Measurements from ENCODE around the gene NPY5R.

Gene NPY5R

DNA sequence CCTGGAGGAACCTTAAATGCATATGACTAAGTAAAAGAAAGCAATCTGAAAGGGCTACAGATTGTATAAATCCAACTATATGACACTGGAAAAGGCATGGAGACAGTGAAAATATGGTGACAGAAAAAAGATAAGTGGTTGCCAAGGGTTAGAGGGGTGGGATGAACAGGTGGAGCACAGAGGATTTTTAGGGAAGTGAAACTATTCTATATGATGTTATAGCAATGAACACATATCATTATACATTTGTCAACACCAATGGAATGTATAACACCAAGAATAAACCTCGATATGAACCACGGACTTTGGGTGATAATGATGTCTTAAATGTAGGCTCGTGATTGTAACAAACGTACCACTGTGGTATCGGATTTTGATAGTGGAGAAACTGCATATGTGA lies 40.7 kb downstream of the NPY5R start:
- DNase-seq (ENCODE audit: low read depth, low spot score): no peak
- H3K27ac ChIP-seq: no peak overlapping the region

DNA sequence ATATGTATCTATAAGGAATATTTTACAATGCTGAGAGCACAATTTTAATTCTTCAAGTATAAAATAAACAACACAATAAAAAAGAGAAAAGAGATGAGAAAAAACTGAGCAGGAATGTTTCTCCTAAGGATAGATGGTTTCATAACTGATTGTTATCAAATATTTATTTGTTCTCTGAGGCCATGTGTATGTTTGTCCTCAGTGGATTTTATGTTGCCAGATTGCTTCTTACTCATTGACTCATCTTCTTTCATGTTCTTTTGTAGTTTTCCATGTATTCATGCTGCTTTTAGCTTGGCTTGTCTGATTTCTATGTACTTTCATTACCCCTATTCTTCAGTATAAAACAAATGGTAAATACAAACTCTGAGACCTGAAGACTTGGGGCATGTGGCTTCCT lies 41.2 kb downstream of the NPY5R start:
- DNase-seq (ENCODE audit: low read depth, low spot score): no peak
- H3K27ac ChIP-seq: peak overlapping the region; percentile 17

DNA sequence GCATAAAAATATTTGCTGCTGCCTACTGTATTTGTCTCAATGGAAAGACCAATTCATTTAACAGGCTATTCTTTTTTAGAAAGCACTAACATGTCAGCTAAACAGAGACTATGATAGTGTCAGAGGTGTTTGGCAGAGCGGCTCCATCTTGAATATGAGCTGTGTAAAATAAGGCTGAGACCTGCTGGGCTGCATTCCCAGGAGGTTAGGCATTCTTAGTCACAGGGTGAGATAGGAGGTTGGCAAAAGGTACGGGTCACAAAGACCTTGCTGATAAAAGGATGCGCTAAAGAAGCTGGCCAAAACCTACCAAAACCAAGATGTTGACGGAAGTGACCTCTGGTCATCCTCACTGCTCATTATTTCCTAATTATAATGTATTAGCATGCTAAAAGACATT lies 41.8 kb downstream of the NPY5R start:
- no peak for DNase-seq (ENCODE audit: low read depth, low spot score)
- peak overlapping the region; percentile 17 for H3K27ac ChIP-seq

DNA sequence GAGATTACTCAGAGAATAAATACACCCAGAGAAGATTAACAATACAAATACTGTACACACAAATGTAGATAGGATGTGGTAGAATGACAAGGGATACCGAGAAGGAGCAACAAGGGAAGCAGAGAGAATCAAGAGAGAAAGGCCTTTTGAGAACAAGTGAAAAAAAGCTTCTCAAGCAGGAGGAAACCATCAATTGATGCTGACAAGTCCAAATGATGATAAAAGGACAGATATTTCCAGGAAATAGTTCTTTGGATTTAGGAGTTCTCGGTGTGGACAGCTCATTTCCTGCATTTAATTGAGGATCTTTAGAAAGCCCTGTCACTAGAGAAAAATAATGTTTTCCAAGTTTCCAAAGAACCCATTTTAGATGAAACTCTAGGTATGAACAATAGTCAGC lies 48.1 kb downstream of the NPY5R start:
- DNase-seq (ENCODE audit: low read depth, low spot score): no peak
- H3K27ac ChIP-seq: no peak overlapping the region

DNA sequence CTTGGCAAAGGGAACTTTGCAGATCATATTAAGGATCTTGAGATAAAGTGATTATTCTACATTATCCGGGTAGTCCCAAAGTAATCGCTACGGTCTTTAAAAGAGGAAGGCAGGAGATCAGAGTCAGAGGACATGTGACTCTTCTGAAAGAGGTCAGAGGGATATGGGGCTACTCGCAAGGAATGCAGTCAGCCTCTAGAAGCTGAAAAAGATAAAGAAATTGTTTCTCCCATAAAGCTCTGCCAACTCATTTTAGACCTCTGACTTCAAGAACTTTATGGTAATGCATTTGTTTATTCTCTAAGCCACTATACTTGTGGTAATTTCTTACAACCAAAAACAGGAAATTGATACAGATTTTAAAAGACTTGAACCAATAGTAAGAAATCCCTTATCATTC lies 48.6 kb downstream of the NPY5R start:
- no peak for DNase-seq (ENCODE audit: low read depth, low spot score)
- H3K27ac ChIP-seq: no peak overlapping the region

DNA sequence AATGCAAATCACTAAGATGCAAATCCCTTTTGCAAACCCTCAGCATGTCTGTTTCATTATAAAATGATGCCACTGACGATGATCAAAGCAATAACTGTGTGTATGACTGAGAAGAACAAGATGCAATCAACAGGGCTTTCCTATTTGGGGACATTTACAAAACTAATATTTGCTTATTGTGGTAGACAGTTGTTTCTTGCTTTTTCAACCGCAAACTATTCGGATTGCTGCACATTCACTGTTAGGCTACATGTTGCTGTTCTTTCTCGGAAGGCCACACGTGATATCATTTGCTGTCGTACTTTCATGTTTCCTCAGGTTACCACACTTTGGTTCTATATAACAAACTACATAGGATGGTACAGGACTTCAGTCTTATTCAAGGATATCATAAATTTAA lies 49.8 kb downstream of the NPY5R start:
- H3K27ac ChIP-seq: no peak overlapping the region
- no peak for DNase-seq (ENCODE audit: low read depth, low spot score)

DNA sequence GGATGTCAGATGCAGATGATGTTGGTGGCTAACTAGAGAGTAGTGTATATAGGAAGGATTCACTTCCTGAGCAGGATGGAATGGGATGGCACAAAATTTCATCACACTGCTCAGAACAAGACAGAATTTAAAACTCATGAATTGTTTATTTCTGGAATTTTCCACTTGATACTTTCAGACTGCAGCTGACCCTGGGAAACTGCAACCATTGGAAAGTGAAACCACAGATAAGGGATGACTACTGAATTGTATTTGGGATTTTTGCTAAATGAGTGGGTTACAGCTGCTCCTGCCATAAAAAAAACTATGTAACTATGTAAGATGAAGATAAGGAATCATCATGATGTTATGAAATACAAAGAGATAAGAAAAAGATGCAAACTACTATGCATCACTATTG lies 51.4 kb downstream of the NPY5R start:
- DNase-seq (ENCODE audit: low read depth, low spot score): no peak
- no peak overlapping the region for H3K27ac ChIP-seq

DNA sequence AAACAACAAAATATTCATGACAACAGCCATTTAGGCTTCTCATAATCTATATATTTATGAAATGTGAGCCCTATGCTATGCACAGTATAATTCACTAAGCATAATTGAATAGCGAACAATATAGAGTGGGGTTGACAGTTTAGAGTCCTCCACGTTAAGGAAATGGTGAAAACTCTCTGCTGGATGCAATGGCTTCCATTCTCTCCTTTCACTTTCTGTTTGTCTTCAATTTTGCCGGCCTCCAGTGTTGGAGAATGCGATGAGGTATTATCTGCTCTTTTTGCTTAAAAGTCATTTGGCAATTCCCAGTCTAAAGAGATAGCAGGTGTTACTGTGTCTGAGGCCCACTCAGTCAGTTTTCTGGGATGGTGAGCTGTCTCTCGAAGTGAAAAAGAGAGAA lies 52.1 kb downstream of the NPY5R start:
- no peak overlapping the region for H3K27ac ChIP-seq
- DNase-seq (ENCODE audit: low read depth, low spot score): no peak

DNA sequence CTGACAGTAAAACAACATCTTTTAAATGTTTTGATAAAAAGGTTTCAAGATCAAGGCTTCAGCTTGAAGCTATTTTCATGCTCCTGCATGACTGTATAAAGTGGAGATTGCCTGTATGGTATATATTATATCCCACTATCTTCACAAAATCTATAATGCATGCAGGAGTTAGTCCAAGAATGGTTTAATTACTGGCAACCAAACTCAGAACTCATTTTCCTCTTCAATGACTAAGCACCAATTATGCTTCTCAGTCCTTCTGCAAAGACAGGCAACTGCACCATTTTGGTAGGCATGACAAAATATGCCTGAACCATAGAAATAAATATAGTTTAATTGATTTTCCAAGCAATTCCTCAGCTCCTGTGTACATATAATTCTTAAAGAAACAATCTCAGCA lies 54.5 kb downstream of the NPY5R start:
- no peak for DNase-seq (ENCODE audit: low read depth, low spot score)
- H3K27ac ChIP-seq: no peak overlapping the region

DNA sequence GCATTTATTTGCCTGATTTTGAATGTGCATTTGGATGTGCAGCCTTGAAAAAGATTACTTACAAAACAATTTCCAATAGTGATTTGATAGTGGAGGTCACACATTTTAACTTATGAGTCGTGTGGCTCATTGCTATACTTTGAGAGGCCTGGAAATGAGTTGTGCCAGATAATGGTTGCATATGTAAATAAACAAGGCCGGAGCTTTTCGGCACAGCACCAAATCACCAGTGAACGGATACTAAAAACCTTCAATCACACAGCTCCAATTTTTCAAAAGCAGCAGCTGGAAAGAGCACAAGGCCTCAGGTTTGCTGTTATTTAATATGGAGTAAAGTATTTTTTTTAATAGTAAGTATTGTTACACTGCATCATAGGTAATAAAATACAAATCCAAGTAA lies 57.2 kb downstream of the NPY5R start:
- no peak overlapping the region for H3K27ac ChIP-seq
- no peak for DNase-seq (ENCODE audit: low read depth, low spot score)

Measured in epithelial cell of prostate (primary cell).